Measurements from ENCODE around the gene CASP10. TPM values are rescaled to one million over a fixed set of nuclear protein-coding genes. Genes with fewer than 3 reads are reported as not detected.
"Not testable (repeated sequence)": the region's sequence is repeated elsewhere in the genome, so short reads cannot be mapped to it uniquely, and the experiment has no call there.

CASP10 gene
- total RNA-seq, 1 donor: 54.1 TPM

- no peak for DNase-seq (ENCODE audit: low read depth in 2 of 3, low spot score in 2 of 3)
These were observed 28.1 kb upstream of the CASP10 start for GRCh38 chr2:201154615-201155399.

GRCh38 chr2:201156036-201156435, 26.9 kb upstream of the CASP10 start:
- DNase-seq (ENCODE audit: low read depth in 2 of 3, low spot score in 2 of 3): no peak

- no peak for DNase-seq (ENCODE audit: low read depth in 2 of 3, low spot score in 2 of 3)
These were observed 26.3 kb upstream of the CASP10 start for GRCh38 chr2:201156640-201157039.

DNA sequence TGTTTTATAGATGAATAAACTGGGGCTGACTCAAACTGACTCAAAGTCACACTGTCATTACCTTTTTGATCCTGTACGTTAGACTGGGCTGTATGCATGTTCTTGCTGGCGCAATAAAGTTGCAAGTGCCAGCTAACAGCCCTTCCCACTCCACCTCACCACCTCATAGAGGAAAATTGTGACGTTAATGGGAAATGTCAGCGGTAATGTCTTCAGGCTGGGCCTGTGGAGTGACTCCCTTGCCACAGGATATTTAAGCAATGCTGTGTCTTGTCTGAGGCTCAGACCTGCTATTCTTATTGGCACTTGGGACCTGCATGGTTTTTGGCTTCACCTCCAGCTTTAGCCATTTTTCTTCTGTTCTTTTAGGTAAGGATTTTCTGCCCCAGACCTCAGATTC, 25.2 kb upstream of the CASP10 start:
- DNase-seq (ENCODE audit: low read depth in 2 of 3, low spot score in 2 of 3): no peak

DNA sequence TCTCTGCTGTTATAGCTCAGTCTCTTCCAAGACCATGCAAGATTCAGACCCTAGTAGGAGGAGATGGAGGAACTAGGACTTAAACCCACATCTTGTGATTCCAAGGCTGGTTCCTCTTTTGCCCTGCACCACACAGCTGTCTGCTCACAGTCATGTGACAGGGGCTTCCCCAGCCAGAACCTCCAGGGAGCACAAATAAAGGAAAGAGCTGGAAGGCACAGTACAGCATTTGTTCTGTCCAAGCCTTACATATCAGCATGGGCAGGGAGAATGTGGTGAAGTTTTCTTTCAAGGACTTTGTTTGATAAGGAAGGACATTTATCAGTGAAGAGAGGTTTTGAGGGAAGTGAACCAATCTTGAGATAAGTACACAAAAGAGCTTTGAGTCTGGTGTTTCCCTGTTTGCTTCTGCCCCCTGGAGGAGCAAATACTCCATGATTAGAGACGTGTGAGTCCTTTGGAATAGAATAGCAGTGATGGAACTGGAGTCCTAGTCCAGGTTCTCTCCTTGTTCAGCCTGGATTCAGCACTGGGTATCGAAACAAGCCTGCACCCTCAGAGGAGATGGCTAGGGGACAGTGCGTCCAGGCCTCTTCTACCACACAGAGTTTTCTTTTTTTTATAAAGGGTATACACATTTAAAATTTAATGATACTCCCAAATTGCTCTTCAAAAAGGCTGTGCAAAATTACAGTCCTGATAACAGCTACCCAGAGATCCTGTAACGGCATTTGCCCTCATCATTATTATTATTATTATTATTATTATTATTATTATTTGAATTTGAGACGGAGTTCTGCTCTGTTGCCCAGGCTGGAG, 24.6 kb upstream of the CASP10 start:
- peak; percentile 26 to 95 (median 94) for DNase-seq (ENCODE audit: low read depth in 2 of 3, low spot score in 2 of 3)

- no peak for DNase-seq (ENCODE audit: low read depth in 2 of 3, low spot score in 2 of 3)
These were observed 18.8 kb upstream of the CASP10 start for GRCh38 chr2:201164166-201164565.

- DNase-seq (ENCODE audit: low read depth in 2 of 3, low spot score in 2 of 3): no peak
These were observed 15.4 kb upstream of the CASP10 start for GRCh38 chr2:201167546-201167945.

- DNase-seq (ENCODE audit: low read depth in 2 of 3, low spot score in 2 of 3): not testable (repeated sequence)
These were observed 14.4 kb upstream of the CASP10 start for GRCh38 chr2:201168496-201168895.

- DNase-seq (ENCODE audit: low read depth in 2 of 3, low spot score in 2 of 3): no peak
These were observed 11.6 kb upstream of the CASP10 start for GRCh38 chr2:201171259-201171814.

DNA sequence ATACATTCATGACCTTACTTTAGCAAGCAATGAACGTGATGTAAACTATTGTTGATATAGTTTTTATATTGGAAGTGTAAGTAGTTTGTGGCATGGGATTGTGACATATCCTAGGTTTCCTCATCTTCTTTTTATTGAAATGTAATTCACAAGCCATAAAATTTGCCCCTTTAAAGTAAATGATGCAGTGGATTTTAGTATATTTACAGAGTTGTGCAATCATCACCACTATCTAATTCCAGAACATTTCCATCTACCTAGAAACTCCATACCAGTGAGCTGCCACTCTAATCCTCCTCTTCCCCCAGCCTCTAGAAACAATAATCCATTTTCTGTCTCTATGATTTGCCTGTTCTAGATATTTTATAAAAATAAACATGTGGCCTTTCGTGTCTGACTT, 10.7 kb upstream of the CASP10 start:
- no peak for DNase-seq (ENCODE audit: low read depth in 2 of 3, low spot score in 2 of 3)

DNA sequence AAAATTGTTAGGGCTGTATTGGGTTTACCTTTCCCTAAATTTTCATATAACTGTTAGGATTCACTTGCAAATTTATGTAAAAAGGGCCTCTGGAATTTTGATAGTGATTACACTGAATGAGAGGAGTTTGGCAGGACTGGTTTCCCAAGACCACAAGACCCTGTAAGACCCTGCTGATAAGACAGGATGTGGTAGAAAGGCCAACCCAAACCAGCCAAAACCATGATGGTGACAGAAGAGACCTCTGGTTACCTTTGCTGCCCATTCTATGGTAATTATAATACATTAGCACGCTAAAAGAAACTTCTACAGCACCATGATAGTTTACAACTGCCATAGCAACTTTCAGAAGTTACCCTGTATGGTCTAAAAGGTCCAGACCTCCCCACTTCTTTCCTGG, 8.3 kb upstream of the CASP10 start:
- no peak for DNase-seq (ENCODE audit: low read depth in 2 of 3, low spot score in 2 of 3)

GRCh38 chr2:201176081-201176481, 6.9 kb upstream of the CASP10 start:
- DNase-seq (ENCODE audit: low read depth in 2 of 3, low spot score in 2 of 3): no peak

- peak in 1 of 3 donors; percentile 66 for DNase-seq (ENCODE audit: low read depth in 2 of 3, low spot score in 2 of 3)
These were observed 2.9 kb upstream of the CASP10 start for GRCh38 chr2:201180010-201180409.

DNA sequence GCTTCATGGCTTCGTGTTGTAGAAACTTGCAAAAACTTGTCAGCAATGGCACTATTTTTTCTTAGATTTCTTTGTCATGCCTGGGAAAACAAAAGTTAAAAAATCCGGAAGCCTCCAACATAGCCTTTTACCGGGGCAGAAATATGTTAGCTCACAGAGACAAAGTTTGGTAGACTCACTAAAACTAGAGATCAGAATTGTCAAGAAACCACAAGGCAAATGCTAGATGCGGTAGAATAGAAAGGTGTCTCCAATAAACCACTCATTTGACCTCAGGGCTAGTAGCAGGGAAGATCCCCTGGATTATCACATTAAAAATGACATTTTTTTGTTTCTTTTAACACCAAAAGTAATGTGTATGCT, 405 bp downstream of the CASP10 start:
- DNase-seq (ENCODE audit: low read depth in 2 of 3, low spot score in 2 of 3): no peak

- DNase-seq (ENCODE audit: low read depth in 2 of 3, low spot score in 2 of 3): not testable (repeated sequence)
These were observed 894 bp downstream of the CASP10 start for GRCh38 chr2:201183835-201184234.

DNA sequence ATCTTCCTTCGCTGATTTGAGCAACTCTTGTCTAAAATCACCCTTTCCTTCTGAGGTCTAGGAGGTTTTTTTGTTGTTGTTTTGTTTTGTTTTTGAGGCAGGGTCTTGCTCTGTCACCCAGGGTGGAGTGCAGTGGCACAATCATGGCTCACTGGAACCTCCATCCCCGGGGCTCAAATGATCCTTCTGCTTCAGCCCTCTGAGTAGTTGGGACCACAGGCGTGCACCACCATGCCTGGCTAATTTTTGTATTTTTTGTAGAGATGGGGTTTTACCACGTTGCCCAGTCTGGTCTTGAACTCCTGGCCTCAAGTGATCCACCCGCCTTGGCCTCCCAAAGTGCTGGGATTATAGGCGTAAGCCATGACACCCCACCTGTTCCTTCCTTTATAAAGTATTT, 1.3 kb downstream of the CASP10 start:
- not testable (repeated sequence) for DNase-seq (ENCODE audit: low read depth in 2 of 3, low spot score in 2 of 3)

GRCh38 chr2:201185863-201186262, 2.9 kb downstream of the CASP10 start:
- peak in 1 of 3 donors; percentile 26 for DNase-seq (ENCODE audit: low read depth in 2 of 3, low spot score in 2 of 3)

DNA sequence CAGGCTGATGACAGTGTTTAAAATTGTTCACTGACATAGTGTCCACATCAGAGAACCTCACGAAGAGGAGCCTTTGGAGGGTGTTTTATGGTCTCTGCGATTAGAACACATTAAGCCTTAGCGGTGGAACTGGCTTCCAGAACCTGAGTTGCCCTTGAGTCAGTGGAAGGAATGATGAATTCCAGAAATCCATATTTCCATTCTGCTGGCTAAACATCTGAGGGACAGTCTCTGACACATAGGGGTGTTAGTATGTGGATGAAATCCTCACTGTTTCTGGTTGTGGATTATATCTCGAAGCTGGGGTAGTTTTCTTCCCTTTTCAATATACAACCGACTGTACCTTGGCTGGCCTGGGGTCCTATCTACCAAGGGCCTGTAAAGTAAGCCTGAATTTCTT, 4.0 kb downstream of the CASP10 start:
- no peak for DNase-seq (ENCODE audit: low read depth in 2 of 3, low spot score in 2 of 3)

- no peak for DNase-seq (ENCODE audit: low read depth in 2 of 3, low spot score in 2 of 3)
These were observed 5.5 kb downstream of the CASP10 start for GRCh38 chr2:201188449-201188848.

GRCh38 chr2:201191132-201191875, 8.4 kb downstream of the CASP10 start:
- DNase-seq (ENCODE audit: low read depth in 2 of 3, low spot score in 2 of 3): peak in 2 of 3 donors; percentile 67 to 84

- DNase-seq (ENCODE audit: low read depth in 2 of 3, low spot score in 2 of 3): peak in 1 of 3 donors; percentile 64
These were observed 11.2 kb downstream of the CASP10 start for GRCh38 chr2:201194097-201194496.
